K562 (cell line): Measurements from ENCODE around the gene RNF13. TPM values are rescaled to one million over a fixed set of nuclear protein-coding genes. Genes with fewer than 3 reads are reported as not detected.

Source experiments
- ATAC-seq: fragments of 200-7000 bp; cut with Tn5 transposase; 3 replicates; pipeline ENCODE4 v1.9.1; 2020; ENCODE audit warnings: moderate library complexity
- BruUV-seq: library from RNA; stranded (reverse); fragments of 400-500 nt; replicated peaks from 2 replicates; lab custom pipeline; 2021; lab: Mats Ljungman, UMichigan
- CTCF ChIA-PET: fragments of 300-600 bp; formaldehyde crosslinking; extraction: SDS; loops from one replicate; lab custom pipeline; 2021; ENCODE audit warnings: low intra/inter-chr PET ratio; lab: Yijun Ruan, JAX
- POLR2A ChIA-PET: fragments of 300-600, 350-650 bp; sonication (Branson Sonifier 250); formaldehyde crosslinking; extraction: SDS; loops from one replicate; lab custom pipeline; 2021; ENCODE audit warnings: antibody characterized with exemption, inconsistent platforms; lab: Yijun Ruan, JAX
- DNase-seq, 4 experiments: peaks; one replicate each; pipeline versions ENCODE4 v3.0.0 to v3.0.0-alpha.2; 2011 to 2018; ENCODE audit warnings: low spot score in 3 of 4, mixed read lengths in 3 of 4; ENCODE audit errors: extremely low read depth in 1 of 4
- FAIRE-seq: peaks from 2 replicates; lab custom pipeline; 2011; peaks lifted over from hg19 to GRCh38; lab: Jason Lieb, UNC
- H2AFZ ChIP-seq: 2 replicates; pipeline ENCODE4 v1.6.0; 2011; ENCODE audit warnings: low read depth, low read length, control low read depth, inconsistent platforms
- H3K27ac ChIP-seq: fragments of 200-600 bp; 3 replicates; pipeline ENCODE4 v1.8.0; 2011; ENCODE audit warnings: low read depth, mild to moderate bottlenecking, control low read depth, inconsistent platforms, low read length, moderate library complexity, mixed read lengths; ENCODE audit errors: extremely low read depth
- H3K27me3 ChIP-seq, 2 experiments: fragments of 300-600 bp in 1 of 2; 2 replicates in 1 of 2; 3 replicates in 1 of 2; pipeline versions ENCODE4 v1.6.0 to v1.8.0; 2011; ENCODE audit warnings: inconsistent platforms in 2 of 2, low read length in 2 of 2, mild to moderate bottlenecking in 1 of 2, mixed read lengths in 1 of 2, moderate library complexity in 1 of 2; ENCODE audit not compliant: control insufficient read depth in 2 of 2, insufficient read depth in 2 of 2
- H3K36me3 ChIP-seq: fragments of 300-600 bp; 3 replicates; pipeline ENCODE4 v1.8.0; 2011; ENCODE audit warnings: mild to moderate bottlenecking, low read length, inconsistent platforms; ENCODE audit not compliant: control insufficient read depth, insufficient read depth
- H3K4me1 ChIP-seq, 2 experiments: fragments of 200-600 bp in 1 of 2; replicated peaks in 1 of 2; 2 replicates in 1 of 2; 3 replicates in 1 of 2; pipeline versions ENCODE4 v1.5.1 to v1.8.0; 2011; ENCODE audit warnings: inconsistent platforms in 2 of 2, low read length in 2 of 2, mild to moderate bottlenecking in 1 of 2, mixed read lengths in 1 of 2, moderate library complexity in 1 of 2; ENCODE audit not compliant: control insufficient read depth in 2 of 2, insufficient read depth in 2 of 2
- H3K4me2 ChIP-seq: 2 replicates; pipeline ENCODE4 v1.6.1; 2011; ENCODE audit warnings: low read length, control low read depth, inconsistent platforms, mixed read lengths; ENCODE audit not compliant: insufficient read depth
- H3K4me3 ChIP-seq: fragments of 200-600 bp; sonication (generic), shearing (Covaris generic); 2 replicates; pipeline ENCODE4 v1.5.1; 2016; ENCODE audit warnings: control low read depth, inconsistent platforms
- H3K79me2 ChIP-seq: fragments of 200-600 bp; 3 replicates; pipeline ENCODE4 v1.8.0; 2011; ENCODE audit warnings: low read length, inconsistent platforms; ENCODE audit not compliant: control insufficient read depth, insufficient read depth
- H3K9ac ChIP-seq, 2 experiments: 2 replicates each; pipeline versions ENCODE4 v1.6.0 to v1.6.1; 2011; ENCODE audit warnings: low read depth in 2 of 2, low read length in 2 of 2, control low read depth in 1 of 2, inconsistent platforms in 1 of 2, mild to moderate bottlenecking in 1 of 2, mixed read lengths in 1 of 2; ENCODE audit not compliant: insufficient read depth in 1 of 2
- H3K9me1 ChIP-seq: one replicate; pipeline ENCODE4 v1.6.0; 2011; ENCODE audit warnings: inconsistent platforms, mild to moderate bottlenecking, low read length, moderate library complexity; ENCODE audit not compliant: control insufficient read depth, insufficient read depth
- H3K9me3 ChIP-seq: replicated peaks from 2 replicates; pipeline ENCODE4 v1.5.1; 2011; ENCODE audit warnings: low read depth, low read length, inconsistent platforms; ENCODE audit not compliant: control insufficient read depth, insufficient read depth
- H4K20me1 ChIP-seq: replicated peaks from 2 replicates; pipeline ENCODE4 v1.6.1; 2011; ENCODE audit warnings: low read length, inconsistent platforms, mixed read lengths; ENCODE audit not compliant: control insufficient read depth, insufficient read depth
- ATF3 ChIP-seq, 2 experiments: fragments of 450-650 bp in 1 of 2; sonication (generic) in 1 of 2; formaldehyde crosslinking in 1 of 2; IDR thresholded peaks in 1 of 2; conservative IDR thresholded peaks in 1 of 2; 2 replicates each; pipeline versions ENCODE4 v1.6.1 to v1.8.1; 2016 to 2023; ENCODE audit warnings: mild to moderate bottlenecking in 2 of 2, moderate library complexity in 2 of 2, inconsistent platforms in 1 of 2, missing genetic modification reagents in 1 of 2
- BRD4 ChIP-seq: fragments of 200-600 bp; sonication (generic); IDR thresholded peaks from 2 replicates; pipeline ENCODE4 v1.6.1; 2017; ENCODE audit warnings: inconsistent platforms
- C11orf30 ChIP-seq: fragments of 450-650 bp; IDR thresholded peaks from 2 replicates; pipeline ENCODE4 v1.6.1; 2016; ENCODE audit warnings: low read depth, mild to moderate bottlenecking
- CEBPB ChIP-seq: fragments of 450-650 bp; IDR thresholded peaks from 2 replicates; pipeline ENCODE4 v1.6.1; 2016; ENCODE audit warnings: missing genetic modification characterization, missing compliant biosample characterization
- CHD1 ChIP-seq: fragments of 200-600 bp; sonication (generic); IDR thresholded peaks from one replicate; pipeline ENCODE4 v1.6.1; 2012; ENCODE audit warnings: mild to moderate bottlenecking, moderate library complexity, low read length, inconsistent platforms
- GATAD2B ChIP-seq: fragments of 450-650 bp; IDR thresholded peaks from 2 replicates; pipeline ENCODE4 v1.6.1; 2017; ENCODE audit warnings: mild to moderate bottlenecking, borderline replicate concordance
- KLF6 ChIP-seq: fragments of 250-450 bp; sonication (Bioruptor Pico); IDR thresholded peaks from 2 replicates; pipeline ENCODE4 v1.4.0; 2020; ENCODE audit warnings: mild to moderate bottlenecking, moderate library complexity, borderline replicate concordance
- MAFF ChIP-seq: IDR thresholded peaks from 2 replicates; pipeline ENCODE4 v1.6.1; 2012; ENCODE audit warnings: low read length, improper control_type of control experiment
- MAFG ChIP-seq: fragments of 450-650 bp; conservative IDR thresholded peaks from 2 replicates; pipeline ENCODE4 v1.6.1; 2016; ENCODE audit warnings: missing genetic modification characterization, missing compliant biosample characterization
- MAFK ChIP-seq: IDR thresholded peaks from 2 replicates; pipeline ENCODE4 v1.6.1; 2011; ENCODE audit warnings: low read length, improper control_type of control experiment
- MEF2D ChIP-seq: conservative IDR thresholded peaks from 2 replicates; pipeline ENCODE4 v1.6.1; 2016; ENCODE audit warnings: low read depth, missing genetic modification characterization, missing compliant biosample characterization
- MYBL2 ChIP-seq, 2 experiments: fragments of 450-650 bp in 1 of 2; sonication (generic) in 1 of 2; formaldehyde crosslinking in 1 of 2; IDR thresholded peaks; 2 replicates each; pipeline versions ENCODE4 v1.6.1 to v1.8.1; 2017 to 2022; ENCODE audit warnings: borderline replicate concordance in 1 of 2, inconsistent platforms in 1 of 2, low read depth in 1 of 2, mild to moderate bottlenecking in 1 of 2, missing genetic modification reagents in 1 of 2, moderate library complexity in 1 of 2
- NFE2 ChIP-seq: IDR thresholded peaks from 2 replicates; pipeline ENCODE4 v1.6.1; 2014; ENCODE audit warnings: antibody characterized with exemption, low read depth
- PCBP2 ChIP-seq: fragments of 200-400 bp; formaldehyde crosslinking; IDR thresholded peaks from 2 replicates; pipeline ENCODE4 v1.6.1; 2018; ENCODE audit warnings: low read length, low read depth, mild to moderate bottlenecking, moderate library complexity; ENCODE audit not compliant: poor library complexity, severe bottlenecking
- PKNOX1 ChIP-seq: fragments of 450-650 bp; IDR thresholded peaks from 2 replicates; pipeline ENCODE4 v1.6.1; 2016
- PRPF4 ChIP-seq: fragments of 200-400 bp; formaldehyde crosslinking; IDR thresholded peaks from one replicate; pipeline ENCODE4 v1.6.1; 2017; ENCODE audit warnings: low read length, low read depth, mild to moderate bottlenecking; ENCODE audit not compliant: insufficient read depth, poor library complexity, severe bottlenecking
- SMARCC2 ChIP-seq: fragments of 450-650 bp; IDR thresholded peaks from 2 replicates; pipeline ENCODE4 v1.6.1; 2017; ENCODE audit warnings: antibody characterized with exemption, moderate library complexity, mild to moderate bottlenecking, low read depth
- SMARCE1 ChIP-seq: fragments of 450-650 bp; IDR thresholded peaks from 2 replicates; pipeline ENCODE4 v1.7.1; 2016; ENCODE audit warnings: mild to moderate bottlenecking
- SREBF1 ChIP-seq: fragments of 150-350 bp; IDR thresholded peaks from 2 replicates; pipeline ENCODE4 v1.6.1; 2014; ENCODE audit warnings: antibody characterized with exemption, low read depth, low read length, borderline replicate concordance
- THRAP3 ChIP-seq: fragments of 450-650 bp; IDR thresholded peaks from 2 replicates; pipeline ENCODE4 v1.6.1; 2016; ENCODE audit warnings: mild to moderate bottlenecking, inconsistent platforms, borderline replicate concordance
- ZNF174 ChIP-seq: fragments of 250-450 bp; sonication (Bioruptor Pico); IDR thresholded peaks from 2 replicates; pipeline ENCODE4 v1.4.0; 2020; ENCODE audit warnings: mild to moderate bottlenecking
- ZNF408 ChIP-seq: fragments of 250-450 bp; sonication (Bioruptor Pico); IDR thresholded peaks from 2 replicates; pipeline ENCODE4 v1.4.0; 2020; ENCODE audit warnings: low read depth, mild to moderate bottlenecking, moderate library complexity
- ZNF561 ChIP-seq: fragments of 450-650 bp; formaldehyde crosslinking; conservative IDR thresholded peaks from 2 replicates; pipeline ENCODE4 v1.4.0; 2020; ENCODE audit warnings: mild to moderate bottlenecking, moderate library complexity
- ZNF583 ChIP-seq: fragments of 250-450 bp; sonication (Bioruptor Pico); IDR thresholded peaks from 2 replicates; pipeline ENCODE4 v1.4.0; 2020
- WGBS: fragments of 100-300 bp; shearing (Covaris generic); methylation state at CpG from one replicate; pipeline ENCODE4 v1.1.6; 2016; ENCODE audit warnings: low coverage, mixed read lengths; ENCODE audit not compliant: insufficient coverage; ENCODE audit errors: missing lambda C conversion rate; 5-methylcytosine and 5-hydroxymethylcytosine counted together
- in situ Hi-C: fragments of 300-500 bp; cut with MboI; formaldehyde crosslinking; loops from 4 replicates; pipeline ENCODE4 v1.15.0; 2018; ENCODE audit warnings: inconsistent platforms, mixed read lengths
- intact Hi-C: fragments of 100-400 bp; cut with micrococcal nuclease; formaldehyde crosslinking; loops from 2 replicates; pipeline ENCODE4 v1.14.2; 2022
- polyA plus RNA-seq, 8 experiments: library from polyadenylated mRNA; depleted of rRNA in 4 of 8; stranded (reverse) in 5 of 8; unstranded in 3 of 8; fragments of >200 nt; fragmentation: Nextera tagmentation in 2 of 8; fragmentation: Illumina TruSeq in 1 of 8; extraction: Ambion mirVana in 2 of 8; extraction: Trizol in 1 of 8; gene quantifications; 2 replicates each; pipeline versions ENCODE4 v1.2.1 to v1.2.3, GENCODE V29; 2011 to 2014; ENCODE audit warnings: inconsistent platforms in 1 of 8, missing spikeins in 1 of 8
- total RNA-seq, 7 experiments: library from RNA; depleted of rRNA in 6 of 7; stranded (reverse); fragments of >200 nt in 6 of 7; fragmentation: Illumina TruSeq in 2 of 7; extraction: Trizol in 2 of 7; gene quantifications; 2 replicates each; pipeline versions ENCODE4 v1.2.1 to v1.2.3, GENCODE V29; 2011 to 2021; ENCODE audit warnings: low replicate concordance in 1 of 7

The RNF13 gene
- total and polyA plus RNA-seq, 9 of the 15 experiments (the other 6 are each of a cell fraction or from before 2014, with no cell fraction given): 12.7 to 35.8 (median 18.9) TPM

GRCh38 chr3:149872589-149872988 is 59.6 kb downstream of the RNF13 start:
- Histone ChIP-seq H3K4me3 (no peak overlapping the region), H3K9me3 (no peaks in the 10 kb centered on the region), H3K27ac (no peak overlapping the region), H3K4me1 (no peaks in the 10 kb centered on the region; a peak in 1 of 5 replicates), H3K4me2 (no peak overlapping the region), H3K9ac (no peak overlapping the region), H3K36me3 (no peaks in the 10 kb centered on the region; the same call in 2 of the 3 replicates), H2AFZ (no peak overlapping the region), H3K79me2 (no peaks in the 10 kb centered on the region), H3K9me1 (peaks cover 3% of the 10 kb centered on the region), H4K20me1 (no peaks in the 10 kb centered on the region), H3K27me3 (no peaks in the 10 kb centered on the region)
- ATAC-seq (no peak), DNase-seq (no peak), FAIRE-seq (no peak)
- intact Hi-C loops: no loop called here
- CTCF ChIA-PET: interaction anchor here (0.5 kb wide), 1 partner anchor 71 kb away, joined by 3 read pairs; no protein-coding TSS in a partner anchor
- POLR2A ChIA-PET: interaction anchor here (0.7 kb wide), 1 partner anchor 29 kb away, joined by 3 read pairs; no protein-coding TSS in a partner anchor
- no TSS peak for BruUV-seq
- in situ Hi-C loops: no loop called here
- 60% methylated on average over 2 of the region's 2 CpGs for WGBS
- no peak for TF ChIP-seq THRAP3
- TF ChIP-seq ZNF561 (CRISPR knock-in tag): no peak
- no peak for TF ChIP-seq SMARCE1
- TF ChIP-seq ZNF583 (CRISPR knock-in tag): no peak
- TF ChIP-seq C11orf30: peak; percentile 90
- no peak for TF ChIP-seq PKNOX1
- no peak for TF ChIP-seq CEBPB (tag)
- no peak for TF ChIP-seq GATAD2B
- TF ChIP-seq PCBP2: no peak
- no peak for TF ChIP-seq ATF3 (IDR thresholded peaks at IDR 0.05)
- TF ChIP-seq ATF3 (CRISPR knock-in tag; conservative IDR thresholded peaks at IDR 0.05): no peak
- TF ChIP-seq CHD1: no peak
- TF ChIP-seq MAFG: peak; percentile 84
- TF ChIP-seq SREBF1: no peak
- TF ChIP-seq ZNF408 (CRISPR knock-in tag): no peak
- TF ChIP-seq MAFF: peak; percentile 46; the same call in 1 of the 2 replicates
- no peak for TF ChIP-seq PRPF4
- TF ChIP-seq MAFK: peak; percentile 52; the same call in 1 of the 2 replicates
- no peak for TF ChIP-seq MEF2D
- peak; percentile 65 for TF ChIP-seq NFE2
- TF ChIP-seq BRD4: no peak
- no peak for TF ChIP-seq SMARCC2
- TF ChIP-seq MYBL2 (IDR thresholded peaks at IDR 0.05; ENCODE audit: low read depth): no peak
- no peak for TF ChIP-seq MYBL2 (CRISPR knock-in tag; IDR thresholded peaks at IDR 0.05; ENCODE audit: borderline replicate concordance)
- no peak for TF ChIP-seq KLF6
- no peak for TF ChIP-seq ZNF174 (CRISPR knock-in tag)
